GM13976 (cell line): ENCODE results near the gene RNF123.

Experiments
- DNase-seq: peaks from one replicate; pipeline ENCODE4 v3.0.0; 2012; ENCODE audit warnings: low spot score
- in situ Hi-C: fragments of 300-500 bp; cut with MboI; formaldehyde crosslinking; loops from one replicate; pipeline ENCODE4 v1.12.0; 2022; ENCODE audit warnings: low sequenced_read_pairs, mixed read lengths, inconsistent platforms; ENCODE audit not compliant: unreplicated experiment
- TF ChIP-seq, protein P1 (sequence below): IDR thresholded peaks from 2 replicates; pipeline ENCODE4 v1.5.1; 2012; ENCODE audit warnings: borderline replicate concordance, mild to moderate bottlenecking; ENCODE audit not compliant: insufficient read depth; ENCODE audit errors: extremely low read depth, missing control alignments, control extremely low read depth

Gene RNF123

DNA sequence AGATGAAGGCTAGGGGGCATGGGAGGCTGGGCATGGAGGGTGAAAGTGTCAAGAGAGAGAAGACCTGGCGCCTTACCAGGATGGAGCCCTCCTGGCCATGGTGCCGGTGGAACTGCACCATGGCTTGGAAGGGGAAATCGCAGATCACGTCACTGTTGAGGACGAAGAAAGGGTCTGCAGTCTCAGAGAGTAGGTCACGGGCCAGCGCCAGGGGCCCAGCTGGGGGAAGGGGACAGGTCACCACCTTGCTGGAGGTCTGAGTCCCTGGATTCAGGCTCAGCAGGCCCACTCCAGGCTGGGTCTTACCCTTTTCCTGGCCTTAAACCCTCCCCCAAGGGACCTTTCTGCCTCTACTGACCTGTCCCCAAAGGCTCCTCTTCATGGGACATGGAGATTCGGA is 33.5 kb downstream of the RNF123 start:
- no peak for DNase-seq
- in situ Hi-C loops, result no loop called here

DNA sequence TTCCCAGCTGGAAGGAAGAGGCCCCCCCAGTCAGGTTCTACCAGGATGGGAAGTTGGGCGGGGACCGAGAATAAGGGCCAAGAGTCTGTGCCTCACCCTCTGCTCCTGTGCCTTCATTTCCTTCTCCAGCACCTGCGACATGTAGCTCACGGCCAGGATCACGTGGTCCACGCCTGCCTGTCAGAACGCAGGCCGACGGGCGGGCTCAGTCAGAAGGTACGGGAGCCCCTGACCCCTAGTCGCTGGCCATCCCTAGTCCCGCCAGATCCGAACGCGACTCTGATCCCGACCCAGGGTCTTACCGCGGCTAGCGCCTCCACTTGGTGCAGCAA is 33.9 kb downstream of the RNF123 start:
- in situ Hi-C loops, result no loop called here
- peak; percentile 74 for DNase-seq
- TF ChIP-seq, protein P1, sequence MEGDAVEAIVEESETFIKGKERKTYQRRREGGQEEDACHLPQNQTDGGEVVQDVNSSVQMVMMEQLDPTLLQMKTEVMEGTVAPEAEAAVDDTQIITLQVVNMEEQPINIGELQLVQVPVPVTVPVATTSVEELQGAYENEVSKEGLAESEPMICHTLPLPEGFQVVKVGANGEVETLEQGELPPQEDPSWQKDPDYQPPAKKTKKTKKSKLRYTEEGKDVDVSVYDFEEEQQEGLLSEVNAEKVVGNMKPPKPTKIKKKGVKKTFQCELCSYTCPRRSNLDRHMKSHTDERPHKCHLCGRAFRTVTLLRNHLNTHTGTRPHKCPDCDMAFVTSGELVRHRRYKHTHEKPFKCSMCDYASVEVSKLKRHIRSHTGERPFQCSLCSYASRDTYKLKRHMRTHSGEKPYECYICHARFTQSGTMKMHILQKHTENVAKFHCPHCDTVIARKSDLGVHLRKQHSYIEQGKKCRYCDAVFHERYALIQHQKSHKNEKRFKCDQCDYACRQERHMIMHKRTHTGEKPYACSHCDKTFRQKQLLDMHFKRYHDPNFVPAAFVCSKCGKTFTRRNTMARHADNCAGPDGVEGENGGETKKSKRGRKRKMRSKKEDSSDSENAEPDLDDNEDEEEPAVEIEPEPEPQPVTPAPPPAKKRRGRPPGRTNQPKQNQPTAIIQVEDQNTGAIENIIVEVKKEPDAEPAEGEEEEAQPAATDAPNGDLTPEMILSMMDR, result no peak

More for the DNA sequence above, 33.5 kb downstream of the RNF123 start:
- TF ChIP-seq, protein P1, result no peak

DNA sequence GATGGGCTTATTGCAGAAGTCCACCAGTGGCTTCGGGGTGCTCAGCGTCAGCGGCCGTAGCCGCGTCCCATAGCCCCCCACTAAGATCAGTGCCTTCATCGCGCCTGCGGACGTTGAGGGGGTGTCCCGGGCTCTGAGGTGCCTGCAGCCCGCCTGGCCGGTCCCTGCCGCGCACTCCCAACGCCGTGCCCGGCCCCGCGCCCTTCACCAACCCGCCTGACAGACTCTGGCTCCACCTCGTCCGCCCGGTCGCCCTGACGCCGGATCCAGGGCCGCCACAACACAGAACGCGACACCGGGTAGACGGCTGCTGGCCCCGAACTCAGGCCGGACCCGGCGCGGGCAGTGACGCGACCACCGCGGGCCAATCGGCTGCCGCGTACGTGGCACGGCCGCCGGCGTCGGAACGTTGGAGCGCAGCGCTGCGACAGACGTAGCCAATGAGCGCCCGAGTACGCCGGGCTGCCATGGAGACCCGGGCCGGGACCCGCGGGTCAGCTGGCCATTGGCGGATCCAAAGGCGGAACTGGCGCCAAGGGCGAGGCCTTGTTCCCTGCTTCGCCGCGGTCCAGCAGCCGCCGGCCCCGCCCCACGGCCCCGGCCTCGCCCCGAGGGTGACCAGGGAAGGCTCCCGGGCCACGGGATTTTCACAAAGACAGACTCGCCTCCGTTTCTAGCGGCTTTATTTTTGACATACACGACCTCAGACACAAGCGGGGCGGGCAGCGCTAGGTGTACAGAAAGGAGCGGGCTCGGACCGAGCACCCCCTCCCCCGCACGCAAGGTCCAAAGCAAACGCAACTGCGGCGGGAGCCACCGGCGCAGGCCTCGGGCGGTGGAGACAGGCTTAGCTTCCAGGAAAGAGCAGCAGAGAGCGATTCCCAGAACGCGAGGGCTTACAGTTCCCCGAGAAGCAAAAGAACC is 34.5 kb downstream of the RNF123 start, which contains the start of gene GMPPB:
TSS of gene GMPPB (minus strand) at position 324 of the 924 bp plus-strand sequence. CDS start at position 99, 225 bp downstream.
- DNase-seq, result peak; percentile 99
- in situ Hi-C loops, result no loop called here
- TF ChIP-seq, protein P1, result no peak

DNA sequence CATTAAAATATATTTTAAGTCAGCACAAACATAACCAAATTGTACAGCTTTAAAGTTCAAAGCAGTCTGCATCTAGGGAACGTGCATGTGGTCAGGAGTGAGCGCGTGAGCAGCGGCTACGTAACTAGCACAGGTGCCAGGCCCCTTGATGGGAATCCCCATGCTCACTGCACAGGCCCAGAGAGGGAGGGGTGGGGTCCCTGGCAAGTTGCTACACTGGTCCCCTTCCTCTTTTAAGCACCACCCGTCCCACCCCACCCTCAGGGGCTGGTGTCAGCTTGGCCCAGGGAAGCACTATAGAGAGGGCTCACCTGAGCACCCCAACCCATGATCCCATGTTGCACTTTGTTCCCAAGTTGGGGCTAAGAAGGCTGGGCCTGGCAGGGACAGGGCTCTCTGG is 35.2 kb downstream of the RNF123 start:
- TF ChIP-seq, protein P1, result no peak
- peak; percentile 62 for DNase-seq
- in situ Hi-C loops, result no loop called here

DNA sequence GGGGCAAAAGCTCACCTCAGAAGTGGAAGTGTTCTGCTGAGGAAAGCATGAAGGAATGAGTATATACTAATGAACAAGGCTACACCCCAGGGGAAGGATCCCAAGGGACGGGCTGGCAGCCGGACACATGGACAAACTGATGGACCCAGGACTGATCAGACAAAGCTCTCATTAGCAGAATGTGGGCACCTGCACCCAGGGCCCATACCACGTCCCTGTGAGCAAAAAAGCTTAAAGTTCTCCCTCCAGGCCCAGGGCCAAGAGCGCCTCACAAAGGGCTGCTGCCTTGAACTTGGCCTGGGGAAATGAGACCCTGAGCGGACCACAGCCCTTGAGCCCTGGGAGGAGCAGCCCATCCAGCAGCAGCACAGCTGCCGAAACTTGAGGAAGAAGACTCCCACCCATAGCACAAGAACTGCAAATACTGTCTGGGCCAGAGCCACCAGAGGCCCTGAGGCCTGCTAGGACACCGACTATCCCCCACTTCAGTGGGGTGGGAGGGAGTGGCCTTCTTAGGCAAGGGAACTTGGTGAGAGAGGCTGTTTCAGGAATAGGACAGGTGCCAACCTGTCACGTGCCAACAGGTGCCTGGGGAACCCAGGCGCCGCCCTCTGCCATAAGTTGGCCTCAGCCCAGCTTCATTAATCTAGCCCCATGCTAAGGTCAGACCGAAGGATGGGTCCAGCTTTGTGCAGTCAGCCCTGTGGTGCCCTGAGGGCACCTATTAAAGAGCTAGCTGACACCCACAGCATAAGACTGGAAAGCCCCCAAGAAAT is 36.7 kb downstream of the RNF123 start:
- TF ChIP-seq, protein P1, result no peak
- in situ Hi-C loops, result no loop called here
- DNase-seq, result peak; percentile 15

DNA sequence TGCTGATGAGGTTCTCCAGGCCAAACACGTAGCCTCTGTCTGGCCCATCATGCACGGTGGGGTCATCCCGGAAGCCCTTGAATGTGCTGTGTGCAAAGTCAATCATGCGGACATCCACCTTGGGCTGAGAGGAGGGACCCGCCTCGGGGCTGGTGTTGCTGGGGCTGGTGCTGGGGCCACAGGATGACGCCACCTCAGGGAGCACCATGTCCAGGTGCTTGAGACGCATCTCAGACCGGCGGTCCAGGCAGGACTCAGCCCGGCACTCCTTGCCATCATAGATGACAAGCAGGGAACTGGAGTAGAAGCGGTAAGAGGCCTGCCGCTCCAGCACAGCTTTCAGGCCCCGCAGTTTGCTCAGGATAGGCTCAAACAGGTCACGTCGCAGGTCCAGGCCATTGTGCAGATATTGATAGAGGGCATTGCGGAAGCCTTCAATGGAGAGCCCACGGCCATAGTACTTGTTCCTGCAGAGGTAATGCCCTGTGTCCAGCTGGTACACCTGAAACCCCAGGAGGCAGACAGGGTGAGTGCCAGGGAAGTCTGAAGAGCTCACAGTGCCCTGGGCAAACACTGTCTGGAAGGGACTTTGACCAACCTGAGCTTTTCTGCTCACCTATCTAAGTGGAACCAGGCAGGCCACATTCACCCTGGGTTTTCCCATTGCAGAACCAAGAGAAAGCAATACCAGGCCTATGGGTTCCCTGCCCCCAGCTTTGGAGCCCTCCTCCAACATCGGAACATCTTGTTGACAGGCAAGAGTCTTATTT is 38.0 kb downstream of the RNF123 start:
- in situ Hi-C loops, result no loop called here
- TF ChIP-seq, protein P1, result no peak
- peak; percentile 61 for DNase-seq
